DND-41 (cell line): ENCODE results near the gene ALKAL2.

Experiments used
- ATAC-seq: fragments of 200-7000 bp; cut with Tn5 transposase; 3 replicates; pipeline ENCODE4 v1.9.1; 2021; ENCODE audit warnings: low read depth; ENCODE audit not compliant: insufficient read depth
- DNase-seq: peaks from one replicate; pipeline ENCODE4 v3.0.0-alpha.2; 2020
- H2AFZ ChIP-seq: 2 replicates; pipeline ENCODE4 v1.6.0; 2012; ENCODE audit warnings: low read depth, low read length
- H3K27ac ChIP-seq: 2 replicates; pipeline ENCODE4 v1.5.1; 2012; ENCODE audit warnings: low read length, inconsistent platforms
- H3K27me3 ChIP-seq: fragments of 200-600 bp; sonication (generic); 2 replicates; pipeline ENCODE4 v1.6.0; 2012; ENCODE audit warnings: low read length, mild to moderate bottlenecking, inconsistent platforms; ENCODE audit not compliant: insufficient read depth, poor library complexity
- H3K36me3 ChIP-seq: 2 replicates; pipeline ENCODE4 v1.5.1; 2012; ENCODE audit warnings: low read length, inconsistent platforms; ENCODE audit not compliant: insufficient read depth
- H3K4me1 ChIP-seq: 2 replicates; pipeline ENCODE4 v1.5.1; 2012; ENCODE audit warnings: mild to moderate bottlenecking, low read length; ENCODE audit not compliant: insufficient read depth
- H3K4me2 ChIP-seq: 2 replicates; pipeline ENCODE4 v1.6.0; 2012; ENCODE audit warnings: mild to moderate bottlenecking, moderate library complexity, low read length, inconsistent platforms; ENCODE audit not compliant: insufficient read depth
- H3K4me3 ChIP-seq, 2 experiments: fragments of 200-600 bp in 1 of 2; shearing (Covaris generic) in 1 of 2; 2 replicates each; pipeline ENCODE4 v1.5.1; 2012 to 2016; ENCODE audit warnings: inconsistent platforms in 2 of 2, low read length in 2 of 2, mild to moderate bottlenecking in 2 of 2, low read depth in 1 of 2, moderate library complexity in 1 of 2
- H3K79me2 ChIP-seq: 2 replicates; pipeline ENCODE4 v1.6.0; 2012; ENCODE audit warnings: low read length, inconsistent platforms; ENCODE audit not compliant: insufficient read depth
- H3K9ac ChIP-seq: 2 replicates; pipeline ENCODE4 v1.6.0; 2012; ENCODE audit warnings: low read depth, mild to moderate bottlenecking, inconsistent platforms, low read length, moderate library complexity
- H3K9me3 ChIP-seq: 2 replicates; pipeline ENCODE4 v1.5.1; 2012; ENCODE audit warnings: low read length, moderate library complexity, mild to moderate bottlenecking, inconsistent platforms; ENCODE audit not compliant: insufficient read depth, severe bottlenecking
- H4K20me1 ChIP-seq: 2 replicates; pipeline ENCODE4 v1.6.0; 2012; ENCODE audit warnings: low read length; ENCODE audit not compliant: insufficient read depth
- EZH2 ChIP-seq: IDR thresholded peaks from 3 replicates; pipeline ENCODE4 v1.6.1; 2012; ENCODE audit warnings: borderline replicate concordance, low read depth, mild to moderate bottlenecking, moderate library complexity, low read length, inconsistent platforms; ENCODE audit not compliant: severe bottlenecking
- TF ChIP-seq, protein P1 (sequence below): IDR thresholded peaks from 2 replicates; pipeline ENCODE4 v1.5.1; 2012; ENCODE audit warnings: borderline replicate concordance, low read length, moderate library complexity, mild to moderate bottlenecking; ENCODE audit not compliant: poor library complexity, severe bottlenecking; ENCODE audit errors: extremely low read depth

Gene ALKAL2

DNA sequence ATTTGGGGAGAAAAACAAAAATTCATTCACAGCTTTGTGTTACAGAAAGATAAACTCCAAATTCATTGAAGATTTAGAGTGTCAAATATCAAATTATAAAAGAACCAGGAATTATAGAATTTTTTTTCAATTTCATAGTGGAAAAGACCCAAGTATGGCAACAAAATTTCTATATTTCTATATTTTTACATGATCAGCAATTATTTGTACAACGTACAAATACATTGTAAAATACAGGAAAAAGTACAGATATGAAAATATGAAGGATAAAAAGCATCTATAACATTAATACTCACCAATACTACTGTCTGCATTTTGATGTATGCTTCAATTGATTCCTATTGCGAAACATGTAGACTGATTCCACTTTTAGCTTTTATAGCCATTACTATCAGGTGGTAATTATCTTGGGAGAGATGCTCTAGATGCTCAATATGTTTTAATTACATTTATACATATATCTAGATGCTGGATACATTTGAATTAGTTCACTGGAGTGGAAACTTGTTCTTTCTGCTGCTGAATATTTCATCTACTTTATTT is 28.0 kb downstream of the ALKAL2 start:
- no peak overlapping the region for H2AFZ ChIP-seq
- no peak overlapping the region for H3K4me2 ChIP-seq
- no peaks in the 10 kb centered on the region for H3K36me3 ChIP-seq
- no peak for DNase-seq
- TF ChIP-seq, protein P1, sequence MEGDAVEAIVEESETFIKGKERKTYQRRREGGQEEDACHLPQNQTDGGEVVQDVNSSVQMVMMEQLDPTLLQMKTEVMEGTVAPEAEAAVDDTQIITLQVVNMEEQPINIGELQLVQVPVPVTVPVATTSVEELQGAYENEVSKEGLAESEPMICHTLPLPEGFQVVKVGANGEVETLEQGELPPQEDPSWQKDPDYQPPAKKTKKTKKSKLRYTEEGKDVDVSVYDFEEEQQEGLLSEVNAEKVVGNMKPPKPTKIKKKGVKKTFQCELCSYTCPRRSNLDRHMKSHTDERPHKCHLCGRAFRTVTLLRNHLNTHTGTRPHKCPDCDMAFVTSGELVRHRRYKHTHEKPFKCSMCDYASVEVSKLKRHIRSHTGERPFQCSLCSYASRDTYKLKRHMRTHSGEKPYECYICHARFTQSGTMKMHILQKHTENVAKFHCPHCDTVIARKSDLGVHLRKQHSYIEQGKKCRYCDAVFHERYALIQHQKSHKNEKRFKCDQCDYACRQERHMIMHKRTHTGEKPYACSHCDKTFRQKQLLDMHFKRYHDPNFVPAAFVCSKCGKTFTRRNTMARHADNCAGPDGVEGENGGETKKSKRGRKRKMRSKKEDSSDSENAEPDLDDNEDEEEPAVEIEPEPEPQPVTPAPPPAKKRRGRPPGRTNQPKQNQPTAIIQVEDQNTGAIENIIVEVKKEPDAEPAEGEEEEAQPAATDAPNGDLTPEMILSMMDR: no peak
- TF ChIP-seq EZH2: no peak
- no peak for ATAC-seq
- peaks cover 13% of the 10 kb centered on the region for H3K4me1 ChIP-seq
- no peaks in the 10 kb centered on the region for H3K27me3 ChIP-seq
- peaks cover 15% of the 10 kb centered on the region for H3K79me2 ChIP-seq
- no peak overlapping the region for H3K27ac ChIP-seq
- no peak overlapping the region for H3K4me3 ChIP-seq
- no peaks in the 10 kb centered on the region for H4K20me1 ChIP-seq
- no peak overlapping the region for H3K9ac ChIP-seq
- peaks cover 2% of the 10 kb centered on the region for H3K9me3 ChIP-seq

DNA sequence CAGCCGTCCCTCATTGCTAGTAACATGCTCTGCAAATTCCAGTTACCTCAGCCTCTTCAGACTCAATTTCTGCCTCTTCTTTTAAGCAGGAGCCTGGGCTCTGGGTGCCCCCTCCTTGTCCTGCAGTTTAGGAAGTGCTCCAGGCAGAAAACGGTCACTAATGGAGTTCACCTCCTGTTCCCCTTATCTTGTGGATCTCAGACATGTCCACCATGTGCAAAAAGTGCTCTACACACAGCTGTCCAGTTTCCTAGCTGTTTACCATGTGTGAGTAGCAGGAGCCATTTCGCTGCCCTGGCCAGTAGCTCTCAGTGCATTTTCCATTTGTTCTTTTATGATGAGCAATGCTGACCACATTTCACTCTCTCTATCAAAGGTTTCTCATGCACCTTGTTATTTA is 29.0 kb downstream of the ALKAL2 start:
- Histone ChIP-seq H4K20me1 (no peaks in the 10 kb centered on the region), H3K9me3 (peaks cover 2% of the 10 kb centered on the region), H3K27ac (no peak overlapping the region), H3K4me1 (peaks cover 10% of the 10 kb centered on the region), H3K27me3 (no peaks in the 10 kb centered on the region), H3K4me2 (no peak overlapping the region), H3K4me3 (no peak overlapping the region), H2AFZ (no peak overlapping the region), H3K36me3 (no peaks in the 10 kb centered on the region), H3K79me2 (peaks cover 9% of the 10 kb centered on the region), H3K9ac (no peak overlapping the region)
- no peak for ATAC-seq
- no peak for DNase-seq
- no peak for TF ChIP-seq EZH2
- TF ChIP-seq, protein P1: no peak

DNA sequence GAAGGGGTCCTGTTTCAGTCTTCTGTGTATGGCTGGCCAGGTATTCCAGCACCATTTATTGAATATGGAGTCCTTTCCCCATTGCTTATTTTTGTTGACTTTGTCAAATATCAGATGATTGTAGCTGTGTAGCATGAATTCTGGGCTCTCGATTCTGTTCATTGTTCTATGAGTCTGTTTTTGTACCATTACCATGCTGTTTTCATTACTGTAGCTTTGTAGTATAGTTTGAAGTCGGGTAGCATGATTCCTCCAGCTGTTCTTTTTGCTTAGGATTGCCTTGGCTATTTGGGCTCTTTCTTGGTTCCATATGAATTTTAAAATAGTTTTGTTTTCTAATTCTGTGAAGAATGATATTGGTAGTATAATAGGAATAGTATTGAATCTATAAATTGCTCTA is 30.0 kb downstream of the ALKAL2 start:
- Histone ChIP-seq H3K9ac (no peak overlapping the region), H3K27me3 (no peaks in the 10 kb centered on the region), H3K4me3 (no peak overlapping the region), H3K4me1 (no peaks in the 10 kb centered on the region), H3K4me2 (no peak overlapping the region), H3K27ac (no peak overlapping the region), H2AFZ (no peak overlapping the region), H3K9me3 (peaks cover 2% of the 10 kb centered on the region), H4K20me1 (no peaks in the 10 kb centered on the region), H3K79me2 (no peaks in the 10 kb centered on the region), H3K36me3 (no peaks in the 10 kb centered on the region)
- ATAC-seq (no peak), DNase-seq (no peak)
- TF ChIP-seq, protein P1: no peak
- TF ChIP-seq EZH2: no peak

DNA sequence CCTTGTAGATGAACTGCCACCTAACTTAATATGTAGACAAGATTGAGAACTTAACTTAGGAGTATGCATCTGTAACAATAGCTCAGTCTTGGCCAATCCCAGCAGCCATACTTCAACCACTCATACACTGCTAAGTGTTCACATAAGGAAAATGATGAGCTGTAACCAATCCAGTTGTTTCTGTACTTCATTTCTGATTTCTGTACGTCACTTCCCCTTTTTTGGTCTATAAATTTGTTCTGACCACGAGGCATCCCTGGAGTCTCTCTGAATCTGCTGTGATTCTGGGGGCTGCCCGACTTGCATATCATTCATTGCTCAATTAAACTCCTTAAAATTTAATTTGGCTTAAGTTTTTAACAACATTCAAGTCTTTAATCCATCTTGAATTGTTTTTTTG is 30.5 kb downstream of the ALKAL2 start:
- Histone ChIP-seq H3K4me1 (no peaks in the 10 kb centered on the region), H3K27ac (no peak overlapping the region), H3K9ac (no peak overlapping the region), H2AFZ (no peak overlapping the region), H3K4me2 (no peak overlapping the region), H4K20me1 (no peaks in the 10 kb centered on the region), H3K79me2 (no peaks in the 10 kb centered on the region), H3K4me3 (no peak overlapping the region), H3K36me3 (no peaks in the 10 kb centered on the region), H3K27me3 (no peaks in the 10 kb centered on the region), H3K9me3 (peaks cover 2% of the 10 kb centered on the region)
- TF ChIP-seq, protein P1: no peak
- TF ChIP-seq EZH2: no peak
- ATAC-seq: no peak
- no peak for DNase-seq
